CD4-positive, CD25-positive, alpha-beta regulatory T cell (primary cell): ENCODE measurements around the gene ACTR3. TPM values are rescaled to one million over a fixed set of nuclear protein-coding genes. Genes with fewer than 3 reads are reported as not detected.
A peak's percentile ranks its signal among the peaks of the same experiment; 100 is the strongest.

Experiments
- ATAC-seq, 2 donors: fragments of 150-1000 bp; cut with Tn5 transposase; one replicate each; pipeline ENCODE4 v1.10.0; 2021; ENCODE audit warnings: low read depth in 2 of 2, moderate number of reproducible peaks in 2 of 2, moderate library complexity in 1 of 2
- DNase-seq, 3 donors: peaks; one replicate each; pipeline versions ENCODE4 v3.0.0 to v3.0.0-alpha.2; 2012 to 2022; ENCODE audit warnings: mixed read lengths in 1 of 3
- H3K27ac ChIP-seq: one replicate; pipeline ENCODE4 v1.7.0; 2013; ENCODE audit warnings: mild to moderate bottlenecking, low read length; ENCODE audit not compliant: insufficient read depth, poor library complexity, severe bottlenecking
- H3K27me3 ChIP-seq: one replicate; pipeline ENCODE4 v1.7.0; 2013; ENCODE audit warnings: low read length; ENCODE audit not compliant: control insufficient read depth, insufficient read depth
- H3K36me3 ChIP-seq: one replicate; pipeline ENCODE4 v1.7.0; 2013; ENCODE audit warnings: mild to moderate bottlenecking, low read length, moderate library complexity; ENCODE audit not compliant: control insufficient read depth, insufficient read depth
- H3K4me1 ChIP-seq: 2 replicates; pipeline ENCODE4 v1.7.0; 2013; ENCODE audit warnings: mild to moderate bottlenecking, low read length; ENCODE audit not compliant: insufficient read depth, control insufficient read depth, poor library complexity, severe bottlenecking
- H3K4me3 ChIP-seq: one replicate; pipeline ENCODE4 v1.7.0; 2013; ENCODE audit warnings: low read depth, mild to moderate bottlenecking, low read length, moderate library complexity
- H3K9me3 ChIP-seq, 2 experiments: 1 replicate in 1 of 2; 2 replicates in 1 of 2; pipeline ENCODE4 v1.7.0; 2013; ENCODE audit warnings: low read length in 2 of 2, mild to moderate bottlenecking in 1 of 2, moderate library complexity in 1 of 2; ENCODE audit not compliant: control insufficient read depth in 2 of 2
- H3K27ac Mint-ChIP-seq, 3 donors: one replicate each; pipeline ENCODE4 v1.8.0; 2020 to 2022; ENCODE audit warnings: mild to moderate bottlenecking in 3 of 3, mixed read lengths in 3 of 3, moderate library complexity in 2 of 3
- H3K27me3 Mint-ChIP-seq: one replicate; pipeline ENCODE4 v1.8.0; 2022; ENCODE audit warnings: mild to moderate bottlenecking, mixed read lengths
- H3K36me3 Mint-ChIP-seq: one replicate; pipeline ENCODE4 v1.8.0; 2020; ENCODE audit warnings: mixed read lengths
- H3K4me1 Mint-ChIP-seq, 4 donors: one replicate each; pipeline ENCODE4 v1.8.0; 2020 to 2022; ENCODE audit warnings: mixed read lengths in 4 of 4, mild to moderate bottlenecking in 1 of 4
- H3K4me3 Mint-ChIP-seq, 4 donors: one replicate each; pipeline ENCODE4 v1.8.0; 2020 to 2022; ENCODE audit warnings: mild to moderate bottlenecking in 4 of 4, mixed read lengths in 4 of 4, moderate library complexity in 3 of 4
- H3K9me3 Mint-ChIP-seq, 7 donors: one replicate each; pipeline ENCODE4 v1.8.0; 2020 to 2022; ENCODE audit warnings: mixed read lengths in 7 of 7, mild to moderate bottlenecking in 3 of 7, moderate library complexity in 2 of 7
- polyA plus RNA-seq, 4 donors: library from polyadenylated mRNA; unstranded; fragments of 300-500 nt; fragmentation: Illumina TruSeq; gene quantifications; one replicate each; pipeline ENCODE4 v1.2.3, GENCODE V29; 2021
- total RNA-seq: library from RNA; stranded (reverse); gene quantifications from one replicate; pipeline ENCODE4 v1.2.3, GENCODE V29; 2022

Gene ACTR3
- total and polyA plus RNA-seq, 5 donors from 2014 or later: 328 to 718 (median 576) TPM

DNA sequence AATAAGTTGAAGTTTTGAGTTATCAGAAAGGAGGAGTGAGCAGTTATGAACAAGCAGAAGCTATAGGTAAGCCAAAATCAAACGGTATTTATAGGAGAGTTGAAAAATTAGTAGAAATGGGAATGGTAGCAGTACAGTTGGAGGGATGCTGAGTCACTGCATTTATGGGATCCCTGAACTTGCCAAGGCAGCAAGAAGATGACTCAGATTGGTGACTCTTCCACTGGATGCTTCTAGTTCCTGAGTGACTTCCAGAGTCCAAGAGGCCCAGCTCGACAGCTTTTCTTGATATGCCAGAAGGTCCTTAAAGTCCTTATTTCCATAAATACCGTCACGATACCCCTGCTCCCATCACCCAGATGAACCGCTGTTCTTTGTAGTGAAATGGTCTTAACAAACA lies 31.1 kb upstream of the ACTR3 start:
- no peaks in the 10 kb centered on the region for H3K36me3 ChIP-seq
- no peaks in the 10 kb centered on the region for H3K27me3 ChIP-seq
- no peak overlapping the region for H3K27ac ChIP-seq
- H3K4me3 Mint-ChIP-seq: no peak overlapping the region
- ATAC-seq: no peak
- H3K9me3 ChIP-seq: no peaks in the 10 kb centered on the region
- H3K27me3 Mint-ChIP-seq: no peaks in the 10 kb centered on the region
- no peak for DNase-seq
- H3K4me3 ChIP-seq: no peak overlapping the region
- peaks cover 28% of the 10 kb centered on the region for H3K36me3 Mint-ChIP-seq
- peaks cover 0 to 5% (median 1%) of the 10 kb centered on the region in 4 donors for H3K4me1 Mint-ChIP-seq
- peak overlapping the region in 1 of 3 donors; percentile 48 for H3K27ac Mint-ChIP-seq
- H3K4me1 ChIP-seq: no peaks in the 10 kb centered on the region
- peaks cover 0 to 1% (median 0%) of the 10 kb centered on the region in 7 donors for H3K9me3 Mint-ChIP-seq

- peaks cover 0 to 5% (median 0%) of the 10 kb centered on the region in 4 donors for H3K4me1 Mint-ChIP-seq
- H3K9me3 Mint-ChIP-seq: no peaks in the 10 kb centered on the region
- H3K4me3 Mint-ChIP-seq: no peak overlapping the region
- H3K27ac ChIP-seq: no peak overlapping the region
- H3K9me3 ChIP-seq: no peaks in the 10 kb centered on the region
- H3K27ac Mint-ChIP-seq: no peak overlapping the region
- no peaks in the 10 kb centered on the region for H3K27me3 ChIP-seq
- ATAC-seq (no peak), DNase-seq (no peak)
- no peaks in the 10 kb centered on the region for H3K4me1 ChIP-seq
- no peaks in the 10 kb centered on the region for H3K36me3 ChIP-seq
- H3K36me3 Mint-ChIP-seq: peaks cover 25% of the 10 kb centered on the region
- no peaks in the 10 kb centered on the region for H3K27me3 Mint-ChIP-seq
- H3K4me3 ChIP-seq: no peak overlapping the region
Measured at GRCh38 chr2:113861740-113862139, 28.1 kb upstream of the ACTR3 start.

DNA sequence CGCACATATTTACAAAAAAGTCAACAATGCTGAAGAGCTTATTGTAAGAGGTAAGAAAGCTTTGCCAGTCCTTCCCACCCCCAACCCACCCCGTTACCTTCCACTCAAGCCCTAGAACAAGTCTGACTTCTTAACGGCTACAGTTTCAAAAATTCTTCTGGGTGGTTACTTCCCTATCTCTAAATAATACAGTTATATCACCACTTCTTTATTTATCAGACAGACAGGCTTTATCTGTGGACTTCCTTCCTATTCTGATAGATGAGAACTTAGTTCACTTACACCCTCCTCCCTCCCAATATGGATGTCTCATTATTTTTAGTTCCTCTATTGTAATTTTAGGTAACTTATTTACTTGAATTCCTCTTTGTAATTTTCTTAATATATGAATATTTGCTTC lies 26.7 kb upstream of the ACTR3 start:
- Mint-ChIP-seq H3K36me3 (peaks cover 18% of the 10 kb centered on the region), H3K4me1 (peaks cover 0 to 3% (median 1%) of the 10 kb centered on the region in 4 donors), H3K9me3 (peaks cover 0 to 1% (median 0%) of the 10 kb centered on the region in 7 donors), H3K27me3 (no peaks in the 10 kb centered on the region), H3K4me3 (no peak overlapping the region), H3K27ac (no peak overlapping the region)
- Histone ChIP-seq H3K4me1 (no peaks in the 10 kb centered on the region), H3K4me3 (no peak overlapping the region), H3K9me3 (no peaks in the 10 kb centered on the region), H3K27ac (no peak overlapping the region), H3K27me3 (no peaks in the 10 kb centered on the region), H3K36me3 (no peaks in the 10 kb centered on the region)
- DNase-seq: no peak
- ATAC-seq: no peak

- H3K27ac ChIP-seq: no peak overlapping the region
- no peak overlapping the region for H3K27ac Mint-ChIP-seq
- H3K4me3 Mint-ChIP-seq: no peak overlapping the region
- no peaks in the 10 kb centered on the region for H3K4me1 ChIP-seq
- H3K4me3 ChIP-seq: no peak overlapping the region
- H3K27me3 Mint-ChIP-seq: no peaks in the 10 kb centered on the region
- ATAC-seq (no peak), DNase-seq (no peak)
- no peaks in the 10 kb centered on the region for H3K36me3 Mint-ChIP-seq
- H3K36me3 ChIP-seq: no peaks in the 10 kb centered on the region
- H3K4me1 Mint-ChIP-seq: peaks cover 2 to 7% (median 3%) of the 10 kb centered on the region in 4 donors
- H3K9me3 ChIP-seq: no peaks in the 10 kb centered on the region
- no peaks in the 10 kb centered on the region for H3K27me3 ChIP-seq
- peaks cover 0 to 2% (median 0%) of the 10 kb centered on the region in 7 donors for H3K9me3 Mint-ChIP-seq
Measured at GRCh38 chr2:113867571-113867970, 22.3 kb upstream of the ACTR3 start.

- DNase-seq: no peak
- peaks cover 3 to 18% (median 12%) of the 10 kb centered on the region in 4 donors for H3K4me1 Mint-ChIP-seq
- no peak overlapping the region for H3K4me3 Mint-ChIP-seq
- Histone ChIP-seq H3K9me3 (no peaks in the 10 kb centered on the region), H3K4me3 (no peak overlapping the region), H3K27ac (no peak overlapping the region), H3K36me3 (no peaks in the 10 kb centered on the region), H3K4me1 (no peaks in the 10 kb centered on the region), H3K27me3 (no peaks in the 10 kb centered on the region)
- H3K27me3 Mint-ChIP-seq: no peaks in the 10 kb centered on the region
- peak overlapping the region in 1 of 3 donors; percentile 29 for H3K27ac Mint-ChIP-seq
- H3K9me3 Mint-ChIP-seq: peaks cover 0 to 2% (median 0%) of the 10 kb centered on the region in 7 donors
- H3K36me3 Mint-ChIP-seq: peaks cover 9% of the 10 kb centered on the region
- no peak for ATAC-seq
Measured at GRCh38 chr2:113869253-113869652, 20.6 kb upstream of the ACTR3 start.

DNA sequence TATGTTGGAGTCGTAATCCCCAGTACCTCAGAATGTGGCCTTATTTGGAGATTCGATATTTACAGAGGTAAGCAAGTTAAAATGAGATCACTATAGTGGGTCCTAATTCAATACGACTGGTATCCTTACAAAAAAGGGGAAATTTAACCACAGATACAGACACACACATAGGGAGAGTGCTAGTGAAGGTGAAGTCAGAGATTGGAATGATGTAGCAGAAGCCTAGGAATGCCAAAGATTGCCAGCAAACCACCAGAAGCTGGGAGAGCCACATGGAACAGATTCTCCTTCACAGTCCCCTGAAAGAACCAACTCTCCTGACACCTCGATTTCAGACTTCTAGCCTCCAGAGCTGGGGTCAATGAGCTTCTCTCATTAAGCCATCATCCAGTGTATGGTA lies 17.7 kb upstream of the ACTR3 start:
- peaks cover 9 to 34% (median 22%) of the 10 kb centered on the region in 4 donors for H3K4me1 Mint-ChIP-seq
- no peaks in the 10 kb centered on the region for H3K27me3 ChIP-seq
- H3K4me3 ChIP-seq: no peak overlapping the region
- H3K36me3 Mint-ChIP-seq: peaks cover 10% of the 10 kb centered on the region
- no peaks in the 10 kb centered on the region for H3K36me3 ChIP-seq
- no peak overlapping the region for H3K27ac ChIP-seq
- peaks cover 0 to 2% (median 0%) of the 10 kb centered on the region in 7 donors for H3K9me3 Mint-ChIP-seq
- no peak overlapping the region for H3K27ac Mint-ChIP-seq
- peaks cover 15% of the 10 kb centered on the region for H3K4me1 ChIP-seq
- H3K9me3 ChIP-seq: no peaks in the 10 kb centered on the region
- H3K4me3 Mint-ChIP-seq: no peak overlapping the region
- ATAC-seq: no peak
- H3K27me3 Mint-ChIP-seq: no peaks in the 10 kb centered on the region
- DNase-seq: no peak

GRCh38 chr2:113873867-113874266 lies 16.0 kb upstream of the ACTR3 start:
- Histone ChIP-seq H3K27me3 (no peaks in the 10 kb centered on the region), H3K4me3 (no peak overlapping the region), H3K36me3 (no peaks in the 10 kb centered on the region), H3K4me1 (peaks cover 27% of the 10 kb centered on the region), H3K9me3 (no peaks in the 10 kb centered on the region), H3K27ac (no peak overlapping the region)
- DNase-seq (no peak), ATAC-seq (no peak)
- Mint-ChIP-seq H3K9me3 (no peaks in the 10 kb centered on the region), H3K4me3 (no peak overlapping the region), H3K27me3 (no peaks in the 10 kb centered on the region), H3K27ac (peak overlapping the region in 2 of 3 donors; percentile 5 to 40), H3K36me3 (peaks cover 10% of the 10 kb centered on the region), H3K4me1 (peaks cover 11 to 49% (median 34%) of the 10 kb centered on the region in 4 donors)

DNA sequence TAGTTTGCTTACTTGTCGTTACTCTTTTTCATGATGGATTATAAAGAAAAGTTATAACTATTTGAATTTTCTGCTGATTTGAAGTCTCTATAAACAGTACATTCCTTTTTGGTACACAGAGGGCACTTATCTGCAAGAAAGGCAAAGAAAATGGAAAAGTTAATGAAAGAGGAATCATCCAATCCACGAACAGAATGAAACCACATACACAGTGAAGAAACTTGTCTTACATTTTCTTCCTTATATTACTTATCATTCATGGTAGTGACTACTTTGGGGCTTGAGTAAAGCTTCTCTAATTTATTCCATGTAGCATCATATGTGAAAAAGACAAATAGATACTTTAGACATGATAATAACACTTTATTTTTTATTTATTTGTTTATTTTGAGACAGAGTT lies 14.8 kb upstream of the ACTR3 start:
- no peak overlapping the region for H3K4me3 Mint-ChIP-seq
- ATAC-seq (no peak), DNase-seq (no peak)
- H3K4me1 Mint-ChIP-seq: peaks cover 11 to 56% (median 39%) of the 10 kb centered on the region in 4 donors
- Histone ChIP-seq H3K4me1 (peaks cover 27% of the 10 kb centered on the region), H3K36me3 (no peaks in the 10 kb centered on the region), H3K4me3 (no peak overlapping the region), H3K27me3 (no peaks in the 10 kb centered on the region), H3K9me3 (no peaks in the 10 kb centered on the region), H3K27ac (no peak overlapping the region)
- no peaks in the 10 kb centered on the region for H3K27me3 Mint-ChIP-seq
- peaks cover 10% of the 10 kb centered on the region for H3K36me3 Mint-ChIP-seq
- H3K9me3 Mint-ChIP-seq: no peaks in the 10 kb centered on the region
- H3K27ac Mint-ChIP-seq: no peak overlapping the region
